CD4-positive, alpha-beta T cell (primary cell): Measurements from ENCODE around the gene ARHGEF10L. TPM values are rescaled to one million over a fixed set of nuclear protein-coding genes. Genes with fewer than 3 reads are reported as not detected.

Experiments used
- ATAC-seq: fragments of 200-7000 bp; cut with Tn5 transposase; one replicate; pipeline ENCODE4 v1.10.0; 2022; ENCODE audit warnings: mild to moderate bottlenecking; ENCODE audit not compliant: poor library complexity
- CTCF ChIA-PET: fragments of 350-600 bp; sonication (Branson Sonifier 250); formaldehyde crosslinking; loops from one replicate; lab custom pipeline; 2021; ENCODE audit warnings: antibody characterized with exemption, inconsistent platforms; lab: Charles Lee
- POLR2A ChIA-PET: fragments of 350-600 bp; sonication (Branson Sonifier 250); formaldehyde crosslinking; loops from one replicate; lab custom pipeline; 2021; ENCODE audit warnings: antibody characterized with exemption, inconsistent platforms; lab: Charles Lee
- DNase-seq, 14 experiments: peaks; one replicate each; pipeline ENCODE4 v3.0.0-alpha.2; 2013 to 2020; ENCODE audit warnings: mixed read lengths in 2 of 14
- H3K27ac ChIP-seq, 2 donors: one replicate each; pipeline versions ENCODE4 v1.5.1 to v1.7.0; 2013; ENCODE audit warnings: low read length in 2 of 2, low read depth in 1 of 2, mild to moderate bottlenecking in 1 of 2
- H3K27me3 ChIP-seq, 2 experiments: 1 replicate in 1 of 2; 2 replicates in 1 of 2; pipeline versions ENCODE4 v1.6.1 to v1.7.0; 2013; ENCODE audit warnings: low read length in 2 of 2, control low read depth in 1 of 2, mild to moderate bottlenecking in 1 of 2, moderate library complexity in 1 of 2; ENCODE audit not compliant: insufficient read depth in 2 of 2, control insufficient read depth in 1 of 2
- H3K36me3 ChIP-seq: one replicate; pipeline ENCODE4 v1.6.1; 2013; ENCODE audit warnings: low read length, control low read depth; ENCODE audit not compliant: insufficient read depth
- H3K4me1 ChIP-seq: one replicate; pipeline ENCODE4 v1.6.1; 2013; ENCODE audit warnings: low read length, control low read depth; ENCODE audit not compliant: insufficient read depth
- H3K4me3 ChIP-seq: one replicate; pipeline ENCODE4 v1.5.1; 2013; ENCODE audit warnings: mild to moderate bottlenecking, low read length, moderate library complexity
- H3K9me3 ChIP-seq, 2 experiments: 1 replicate in 1 of 2; 2 replicates in 1 of 2; pipeline versions ENCODE4 v1.6.1 to v1.7.0; 2013; ENCODE audit warnings: low read length in 2 of 2, mild to moderate bottlenecking in 2 of 2, control low read depth in 1 of 2, moderate library complexity in 1 of 2; ENCODE audit not compliant: control insufficient read depth in 1 of 2, insufficient read depth in 1 of 2
- H3K27ac Mint-ChIP-seq: one replicate; pipeline ENCODE4 v1.8.0; 2020; ENCODE audit warnings: mixed read lengths
- H3K27me3 Mint-ChIP-seq: one replicate; pipeline ENCODE4 v1.8.0; 2021; ENCODE audit warnings: mixed read lengths
- H3K36me3 Mint-ChIP-seq: one replicate; pipeline ENCODE4 v1.8.0; 2021; ENCODE audit warnings: low read depth, mixed read lengths
- H3K4me1 Mint-ChIP-seq: one replicate; pipeline ENCODE4 v1.8.0; 2021; ENCODE audit warnings: low read depth, mixed read lengths
- H3K4me3 Mint-ChIP-seq: one replicate; pipeline ENCODE4 v1.8.0; 2020; ENCODE audit warnings: mild to moderate bottlenecking, mixed read lengths
- H3K9me3 Mint-ChIP-seq: one replicate; pipeline ENCODE4 v1.8.0; 2020; ENCODE audit warnings: mixed read lengths
- intact Hi-C, 2 experiments: fragments of 100-400 bp; cut with DNase I in 1 of 2; cut with micrococcal nuclease in 1 of 2; formaldehyde crosslinking; loops; one replicate each; pipeline versions ENCODE4 v1.15.1 to v1.9.0; 2023 to 2025; cut with DNase I, micrococcal nuclease
- total RNA-seq, 174 experiments: library from RNA in 2 of 174; stranded (reverse) in 2 of 174; gene quantifications; one replicate each; pipeline ENCODE4 v1.2.3 and lab custom pipeline; 2021 to 2026
- TF ChIP-seq, protein P1 (sequence below): fragments of 200-600 bp; IDR thresholded peaks from one replicate; pipeline ENCODE4 v1.8.0; 2022; ENCODE audit warnings: antibody characterized with exemption, mild to moderate bottlenecking

The ARHGEF10L gene
- total RNA-seq, 2 experiments from 2014 or later: 0.11 to 0.22 TPM

DNA sequence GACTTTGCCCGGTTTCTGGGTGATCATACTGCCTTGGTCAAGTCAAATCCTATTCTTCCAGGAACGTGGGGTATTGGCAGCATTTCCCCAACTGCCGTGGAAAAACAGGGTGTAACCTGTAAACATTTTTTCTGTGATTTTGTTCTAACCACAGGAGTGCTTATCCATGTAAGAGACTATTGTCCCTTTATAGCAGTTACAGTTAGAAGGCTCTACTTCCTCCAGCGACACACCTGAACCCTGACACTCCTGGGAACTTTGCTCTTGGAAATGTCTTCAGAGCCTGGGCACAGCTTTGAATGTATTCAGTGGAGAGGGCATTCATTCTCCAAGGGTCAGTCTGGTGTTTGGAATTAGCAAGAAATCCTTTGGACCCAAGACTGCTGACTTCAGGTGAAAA is 26.4 kb upstream of the ARHGEF10L start:
- Mint-ChIP-seq H3K27me3 (peaks cover 19% of the 10 kb centered on the region), H3K4me3 (no peak overlapping the region), H3K9me3 (no peaks in the 10 kb centered on the region), H3K4me1 (no peaks in the 10 kb centered on the region), H3K36me3 (no peaks in the 10 kb centered on the region), H3K27ac (no peak overlapping the region)
- POLR2A ChIA-PET: no interaction called here
- H3K27ac ChIP-seq: no peak overlapping the region
- ATAC-seq: no peak
- no peak for DNase-seq
- H3K4me3 ChIP-seq: no peak overlapping the region
- TF ChIP-seq, protein P1, sequence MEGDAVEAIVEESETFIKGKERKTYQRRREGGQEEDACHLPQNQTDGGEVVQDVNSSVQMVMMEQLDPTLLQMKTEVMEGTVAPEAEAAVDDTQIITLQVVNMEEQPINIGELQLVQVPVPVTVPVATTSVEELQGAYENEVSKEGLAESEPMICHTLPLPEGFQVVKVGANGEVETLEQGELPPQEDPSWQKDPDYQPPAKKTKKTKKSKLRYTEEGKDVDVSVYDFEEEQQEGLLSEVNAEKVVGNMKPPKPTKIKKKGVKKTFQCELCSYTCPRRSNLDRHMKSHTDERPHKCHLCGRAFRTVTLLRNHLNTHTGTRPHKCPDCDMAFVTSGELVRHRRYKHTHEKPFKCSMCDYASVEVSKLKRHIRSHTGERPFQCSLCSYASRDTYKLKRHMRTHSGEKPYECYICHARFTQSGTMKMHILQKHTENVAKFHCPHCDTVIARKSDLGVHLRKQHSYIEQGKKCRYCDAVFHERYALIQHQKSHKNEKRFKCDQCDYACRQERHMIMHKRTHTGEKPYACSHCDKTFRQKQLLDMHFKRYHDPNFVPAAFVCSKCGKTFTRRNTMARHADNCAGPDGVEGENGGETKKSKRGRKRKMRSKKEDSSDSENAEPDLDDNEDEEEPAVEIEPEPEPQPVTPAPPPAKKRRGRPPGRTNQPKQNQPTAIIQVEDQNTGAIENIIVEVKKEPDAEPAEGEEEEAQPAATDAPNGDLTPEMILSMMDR: no peak
- H3K36me3 ChIP-seq: no peaks in the 10 kb centered on the region
- peaks cover 0 to 14% of the 10 kb centered on the region in 2 experiments for H3K27me3 ChIP-seq
- no peaks in the 10 kb centered on the region for H3K9me3 ChIP-seq
- CTCF ChIA-PET: no interaction called here
- H3K4me1 ChIP-seq: no peaks in the 10 kb centered on the region
- intact Hi-C loops: no loop called here

DNA sequence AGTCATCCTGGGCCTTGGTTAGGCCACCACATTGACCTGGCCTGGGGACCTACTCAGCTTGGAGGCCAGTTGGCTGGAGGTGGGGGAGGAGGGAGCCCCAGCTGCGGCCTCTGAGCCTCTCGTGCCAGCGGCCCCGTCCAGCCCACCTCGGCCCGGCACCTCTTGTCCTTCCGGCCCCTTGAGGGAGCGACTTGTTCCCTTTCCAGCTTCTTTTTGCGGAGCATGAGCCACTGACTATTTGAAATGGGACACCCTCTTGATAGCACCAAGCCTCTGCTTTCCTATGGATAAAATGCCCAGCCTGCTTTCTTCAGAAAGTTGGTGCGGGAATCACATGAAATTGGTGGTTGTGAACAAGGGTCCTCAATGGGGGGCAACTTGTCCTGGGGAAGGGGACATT is 24.7 kb upstream of the ARHGEF10L start:
- no peaks in the 10 kb centered on the region for H3K36me3 Mint-ChIP-seq
- no peak for ATAC-seq
- Histone ChIP-seq H3K27me3 (peaks cover 0 to 14% of the 10 kb centered on the region in 2 experiments), H3K4me3 (no peak overlapping the region), H3K27ac (no peak overlapping the region), H3K4me1 (no peaks in the 10 kb centered on the region), H3K9me3 (no peaks in the 10 kb centered on the region), H3K36me3 (no peaks in the 10 kb centered on the region)
- intact Hi-C loops: no loop called here
- no peaks in the 10 kb centered on the region for H3K9me3 Mint-ChIP-seq
- DNase-seq: no peak
- peaks cover 20% of the 10 kb centered on the region for H3K27me3 Mint-ChIP-seq
- H3K4me3 Mint-ChIP-seq: no peak overlapping the region
- ChIA-PET POLR2A (no interaction called here), CTCF (no interaction called here)
- H3K4me1 Mint-ChIP-seq: no peaks in the 10 kb centered on the region
- no peak overlapping the region for H3K27ac Mint-ChIP-seq
- TF ChIP-seq, protein P1: no peak

DNA sequence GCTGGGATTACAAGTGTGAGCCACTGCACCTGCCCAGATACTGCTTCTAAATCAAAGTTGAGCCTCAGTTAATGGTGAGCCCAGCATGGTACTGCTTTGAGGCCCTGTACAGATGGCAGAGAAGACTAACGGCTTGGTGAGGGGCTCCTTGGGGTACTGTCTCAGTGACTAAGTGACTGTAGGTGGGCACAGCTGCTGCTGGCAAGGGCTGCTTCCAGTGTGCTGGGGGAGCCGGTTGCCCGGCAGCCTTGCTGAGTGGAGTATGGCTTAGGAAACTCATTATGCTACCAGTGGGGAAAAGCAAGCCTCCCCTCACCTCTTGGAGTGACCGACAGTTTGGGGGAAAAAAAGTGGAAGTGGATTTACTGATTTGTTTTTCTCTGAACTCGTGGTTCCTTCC is 23.6 kb upstream of the ARHGEF10L start:
- Histone ChIP-seq H3K27ac (no peak overlapping the region), H3K4me3 (no peak overlapping the region), H3K4me1 (no peaks in the 10 kb centered on the region), H3K36me3 (no peaks in the 10 kb centered on the region), H3K9me3 (no peaks in the 10 kb centered on the region), H3K27me3 (peaks cover 0 to 14% of the 10 kb centered on the region in 2 experiments)
- Mint-ChIP-seq H3K27me3 (peaks cover 29% of the 10 kb centered on the region), H3K4me1 (no peaks in the 10 kb centered on the region), H3K36me3 (no peaks in the 10 kb centered on the region), H3K9me3 (no peaks in the 10 kb centered on the region), H3K27ac (no peak overlapping the region), H3K4me3 (no peak overlapping the region)
- intact Hi-C loops: no loop called here
- DNase-seq (no peak), ATAC-seq (no peak)
- CTCF ChIA-PET: no interaction called here
- TF ChIP-seq, protein P1: no peak
- POLR2A ChIA-PET: no interaction called here
